Gastrocnemius medialis (tissue), 4 donors: ENCODE data around the gene BPIFB2. TPM values are rescaled to one million over a fixed set of nuclear protein-coding genes. Genes with fewer than 3 reads are reported as not detected.

Experiments
- ATAC-seq, 2 donors: fragments of 150-250 bp; one replicate each; pipeline ENCODE4 v1.9.1; 2016
- DNase-seq, 2 donors: peaks; one replicate each; pipeline ENCODE4 v3.0.0-alpha.2; 2019
- H3K27ac ChIP-seq, 4 donors: fragments of 200-600 bp; sonication (generic); 1 replicate in 1 of 4; 2 replicates in 3 of 4; pipeline ENCODE4 v1.5.1; 2016 to 2018; ENCODE audit warnings: mild to moderate bottlenecking in 2 of 4, moderate library complexity in 1 of 4
- H3K27me3 ChIP-seq, 3 donors: fragments of 200-600 bp; sonication (generic) in 2 of 3; 1 replicate in 1 of 3; 2 replicates in 2 of 3; pipeline versions ENCODE4 v1.5.1 to v1.6.0; 2016 to 2019; ENCODE audit warnings: mild to moderate bottlenecking in 1 of 3, moderate library complexity in 1 of 3
- H3K36me3 ChIP-seq, 2 donors: fragments of 200-600 bp; sonication (generic) in 1 of 2; one replicate each; pipeline ENCODE4 v1.5.1; 2017 to 2018
- H3K4me1 ChIP-seq, 2 donors: fragments of 200-600 bp; sonication (generic) in 1 of 2; one replicate each; pipeline ENCODE4 v1.5.1; 2016 to 2017; ENCODE audit warnings: mild to moderate bottlenecking in 2 of 2
- H3K4me3 ChIP-seq, 4 donors: fragments of 200-600 bp; sonication (generic) in 3 of 4; 1 replicate in 1 of 4; 2 replicates in 3 of 4; pipeline ENCODE4 v1.5.1; 2016 to 2019; ENCODE audit warnings: mild to moderate bottlenecking in 2 of 4
- H3K9me3 ChIP-seq, 3 donors: fragments of 200-600 bp; sonication (generic) in 2 of 3; 1 replicate in 1 of 3; 2 replicates in 2 of 3; pipeline ENCODE4 v1.5.1; 2016 to 2019
- POLR2A ChIP-seq, 2 donors: fragments of 450-650 bp; IDR thresholded peaks; one replicate each; pipeline ENCODE4 v1.6.1; 2017; ENCODE audit warnings: antibody characterized with exemption in 2 of 2, mild to moderate bottlenecking in 2 of 2, moderate library complexity in 2 of 2
- in situ Hi-C, 4 donors: fragments of 200-750 bp; cut with MboI; loops; one replicate each; pipeline versions ENCODE4 v1.15.0 to v1.8.0; 2017; ENCODE audit warnings: low sequenced_read_pairs in 4 of 4
- intact Hi-C: fragments of 100-400 bp; cut with DNase I; formaldehyde crosslinking; loops from one replicate; pipeline ENCODE4 v1.15.1; 2023; ENCODE audit warnings: low total_unique reads
- total RNA-seq, 4 donors: library from RNA; depleted of rRNA; stranded (reverse); fragments of >200 nt; gene quantifications; one replicate each; pipeline versions ENCODE4 v1.1.0 to v1.2.3, GENCODE V29; 2016
- TF ChIP-seq, protein P1 (sequence below), 5 experiments: fragments of 450-650 bp in 3 of 5; fragments of 200-600 bp in 2 of 5; sonication (generic) in 2 of 5; IDR thresholded peaks in 4 of 5; conservative IDR thresholded peaks in 1 of 5; 1 replicate in 4 of 5; 2 replicates in 1 of 5; pipeline ENCODE4 v1.5.1; 2016 to 2019; ENCODE audit warnings: antibody characterized with exemption in 5 of 5, mild to moderate bottlenecking in 3 of 5, moderate library complexity in 3 of 5

BPIFB2 gene
- total RNA-seq, 4 donors from 2014 or later, result not detected

DNA sequence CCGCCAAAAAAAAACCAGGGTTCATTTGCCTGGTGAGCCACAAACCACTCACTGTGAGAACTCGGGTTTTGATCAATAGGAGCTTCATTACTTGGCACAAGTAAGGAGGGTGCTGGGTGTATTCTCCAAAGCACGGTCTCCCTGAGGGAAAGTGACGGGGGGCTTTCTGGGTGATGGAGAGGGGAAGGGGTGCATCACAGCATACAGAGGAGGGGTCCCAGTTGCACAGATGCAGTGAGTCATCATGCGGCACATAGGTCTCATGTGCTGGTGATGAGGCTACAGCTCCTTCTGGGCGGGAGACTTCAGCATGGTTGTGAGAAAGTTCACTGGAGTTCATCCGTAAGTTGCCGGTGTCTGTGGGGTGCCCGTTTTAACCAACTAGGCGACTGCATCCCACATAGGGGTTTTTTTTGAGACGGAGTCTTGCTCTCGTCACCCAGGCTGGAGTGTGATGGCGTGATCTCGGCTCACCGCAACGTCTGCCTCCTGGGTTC, 39.5 kb upstream of the BPIFB2 start:
- peaks cover 0 to 5% (median 0%) of the 10 kb centered on the region in 3 donors for H3K27me3 ChIP-seq
- H3K27ac ChIP-seq, result no peak overlapping the region
- H3K4me3 ChIP-seq, result no peak overlapping the region
- no peaks in the 10 kb centered on the region for H3K36me3 ChIP-seq
- intact Hi-C loops (no loop called here), in situ Hi-C loops (no loop called here)
- H3K9me3 ChIP-seq, result no peaks in the 10 kb centered on the region
- DNase-seq, result no peak
- no peak for TF ChIP-seq POLR2A (IDR thresholded peaks at IDR 0.05)
- no peak for ATAC-seq
- no peaks in the 10 kb centered on the region for H3K4me1 ChIP-seq

DNA sequence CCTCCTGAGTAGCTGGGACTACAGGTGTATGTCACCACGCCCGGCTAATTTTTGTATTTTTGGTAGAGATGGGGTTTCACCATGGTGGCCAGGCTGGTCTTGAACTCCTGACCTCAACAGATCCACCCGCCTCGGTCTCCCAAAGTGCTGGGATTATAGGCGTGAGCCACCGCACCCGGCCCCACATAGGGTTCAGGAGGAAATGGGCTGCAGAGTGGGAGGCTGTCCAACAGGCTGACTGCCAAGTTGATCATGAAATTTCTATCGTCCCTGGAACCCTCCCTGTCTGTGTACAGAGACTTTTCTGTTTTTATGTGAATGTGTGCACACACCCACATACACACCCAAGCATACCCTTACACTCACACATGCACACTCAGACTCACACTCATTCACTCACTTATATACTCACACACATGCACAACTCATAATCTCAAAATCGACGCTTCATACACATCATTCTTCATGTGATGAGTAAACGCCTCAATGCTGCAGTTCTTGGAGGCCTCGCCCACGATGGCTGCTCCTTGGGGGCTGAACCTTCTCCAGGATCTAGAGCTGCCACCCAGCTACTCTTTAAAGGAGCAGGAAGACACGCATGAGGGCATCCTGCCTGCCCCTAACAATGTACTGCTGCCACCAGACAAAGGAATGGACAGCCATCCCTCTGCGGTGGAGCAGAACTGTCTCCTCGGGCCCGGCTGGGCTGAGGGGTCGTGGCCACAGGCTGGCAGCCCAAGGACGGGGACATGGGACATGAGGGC, 38.8 kb upstream of the BPIFB2 start:
- Histone ChIP-seq H3K4me1 (no peaks in the 10 kb centered on the region), H3K36me3 (no peaks in the 10 kb centered on the region), H3K4me3 (no peak overlapping the region), H3K9me3 (no peaks in the 10 kb centered on the region), H3K27me3 (peaks cover 0 to 5% (median 0%) of the 10 kb centered on the region in 3 donors), H3K27ac (no peak overlapping the region)
- ATAC-seq, result no peak
- intact Hi-C loops (no loop called here), in situ Hi-C loops (no loop called here)
- no peak for DNase-seq
- TF ChIP-seq POLR2A (IDR thresholded peaks at IDR 0.05), result no peak
- TF ChIP-seq, protein P1, sequence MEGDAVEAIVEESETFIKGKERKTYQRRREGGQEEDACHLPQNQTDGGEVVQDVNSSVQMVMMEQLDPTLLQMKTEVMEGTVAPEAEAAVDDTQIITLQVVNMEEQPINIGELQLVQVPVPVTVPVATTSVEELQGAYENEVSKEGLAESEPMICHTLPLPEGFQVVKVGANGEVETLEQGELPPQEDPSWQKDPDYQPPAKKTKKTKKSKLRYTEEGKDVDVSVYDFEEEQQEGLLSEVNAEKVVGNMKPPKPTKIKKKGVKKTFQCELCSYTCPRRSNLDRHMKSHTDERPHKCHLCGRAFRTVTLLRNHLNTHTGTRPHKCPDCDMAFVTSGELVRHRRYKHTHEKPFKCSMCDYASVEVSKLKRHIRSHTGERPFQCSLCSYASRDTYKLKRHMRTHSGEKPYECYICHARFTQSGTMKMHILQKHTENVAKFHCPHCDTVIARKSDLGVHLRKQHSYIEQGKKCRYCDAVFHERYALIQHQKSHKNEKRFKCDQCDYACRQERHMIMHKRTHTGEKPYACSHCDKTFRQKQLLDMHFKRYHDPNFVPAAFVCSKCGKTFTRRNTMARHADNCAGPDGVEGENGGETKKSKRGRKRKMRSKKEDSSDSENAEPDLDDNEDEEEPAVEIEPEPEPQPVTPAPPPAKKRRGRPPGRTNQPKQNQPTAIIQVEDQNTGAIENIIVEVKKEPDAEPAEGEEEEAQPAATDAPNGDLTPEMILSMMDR (IDR thresholded peaks at IDR 0.05 in 4 of 5, conservative IDR thresholded peaks at IDR 0.05 in 1 of 5), result no peak

DNA sequence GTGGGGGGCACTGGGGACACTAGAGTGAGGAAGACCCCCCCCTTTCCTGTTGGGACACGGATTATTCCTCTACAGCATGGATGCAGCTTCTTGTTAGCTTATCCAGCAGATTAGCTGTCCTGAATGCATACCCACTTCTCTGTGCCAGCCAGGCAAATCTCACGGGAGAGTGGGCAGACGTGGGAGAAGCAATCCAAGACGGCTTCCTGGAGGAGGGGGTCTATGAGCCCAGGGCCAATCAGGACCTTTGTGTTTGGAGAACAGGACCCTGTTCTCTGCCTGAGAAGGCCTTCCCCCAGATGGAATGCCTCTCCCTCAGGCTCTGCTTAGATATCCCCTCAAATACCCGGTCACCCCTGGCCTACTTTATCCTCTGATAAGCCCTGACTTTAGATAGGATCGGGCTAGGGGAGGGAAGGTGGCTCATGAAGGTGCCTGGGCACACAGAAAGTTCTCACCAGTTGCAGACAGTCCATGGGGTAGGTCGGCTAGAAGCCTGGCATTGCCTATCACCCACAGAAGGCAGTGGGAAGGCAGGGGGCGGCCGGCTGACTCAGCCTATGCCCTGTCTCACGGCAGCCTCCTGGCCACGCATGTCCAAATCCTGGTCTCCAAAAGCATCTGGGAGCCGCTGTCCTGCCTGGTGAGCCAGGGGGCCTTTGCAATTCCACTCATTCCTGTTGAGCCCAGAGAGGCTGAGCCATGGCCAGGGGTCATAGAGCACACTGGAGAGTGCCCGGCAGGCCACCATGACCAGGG, 38.0 kb upstream of the BPIFB2 start:
- peaks cover 0 to 5% (median 0%) of the 10 kb centered on the region in 3 donors for H3K27me3 ChIP-seq
- no peak overlapping the region for H3K4me3 ChIP-seq
- intact Hi-C loops (no loop called here), in situ Hi-C loops (no loop called here)
- DNase-seq (no peak), ATAC-seq (no peak)
- no peaks in the 10 kb centered on the region for H3K4me1 ChIP-seq
- H3K27ac ChIP-seq, result no peak overlapping the region
- no peaks in the 10 kb centered on the region for H3K9me3 ChIP-seq
- no peaks in the 10 kb centered on the region for H3K36me3 ChIP-seq
- TF ChIP-seq, protein P1 (IDR thresholded peaks at IDR 0.05 in 4 of 5, conservative IDR thresholded peaks at IDR 0.05 in 1 of 5), result no peak
- no peak for TF ChIP-seq POLR2A (IDR thresholded peaks at IDR 0.05)

DNA sequence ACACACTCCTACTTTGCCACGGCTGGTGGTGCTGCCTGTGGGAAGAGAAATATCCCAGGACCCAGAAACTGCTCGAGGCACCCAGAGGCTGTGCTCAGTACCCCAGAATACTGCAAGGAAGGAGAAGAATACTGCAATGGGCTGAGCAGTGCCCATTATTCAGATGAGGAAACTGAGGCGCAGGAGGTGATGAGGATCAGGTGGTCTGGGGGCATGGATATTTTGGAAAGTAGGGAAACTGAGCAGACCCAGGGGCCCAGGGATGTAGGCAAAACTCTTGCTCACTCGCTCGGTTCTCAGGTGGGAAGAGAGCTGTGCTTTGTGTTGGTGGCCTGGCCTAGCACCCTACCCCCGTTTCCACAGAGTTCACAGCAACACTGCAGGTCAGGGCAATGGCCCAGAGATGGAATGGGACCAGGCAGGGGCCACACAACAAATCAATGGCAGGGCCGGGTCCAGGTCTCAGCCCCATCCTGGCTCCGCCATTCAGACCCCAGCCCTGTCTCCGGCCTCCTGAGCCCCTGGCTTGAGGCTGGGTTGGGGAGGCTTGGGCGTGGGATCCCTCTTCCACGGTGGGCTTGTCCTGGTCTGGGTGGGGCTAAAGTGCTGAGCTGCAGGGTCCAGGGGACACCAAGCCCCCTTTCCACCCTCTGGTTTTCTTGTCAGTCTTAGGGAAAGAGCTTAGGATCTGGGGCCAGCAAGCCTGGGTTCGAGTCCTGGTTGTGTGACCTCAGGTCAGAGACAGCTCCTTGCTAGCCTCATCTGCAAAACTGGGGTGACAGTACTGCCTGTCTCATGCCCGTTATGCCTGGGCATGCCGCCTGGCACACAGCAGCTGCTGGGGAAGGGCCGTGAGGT, 37.2 kb upstream of the BPIFB2 start:
- in situ Hi-C loops, result no loop called here
- Histone ChIP-seq H3K36me3 (no peaks in the 10 kb centered on the region), H3K4me3 (no peak overlapping the region), H3K27me3 (peaks cover 0 to 2% (median 0%) of the 10 kb centered on the region in 3 donors), H3K4me1 (no peaks in the 10 kb centered on the region), H3K9me3 (no peaks in the 10 kb centered on the region), H3K27ac (no peak overlapping the region)
- ATAC-seq (no peak), DNase-seq (no peak)
- intact Hi-C loops, result no loop called here
- TF ChIP-seq POLR2A (IDR thresholded peaks at IDR 0.05), result no peak
- TF ChIP-seq, protein P1 (IDR thresholded peaks at IDR 0.05 in 4 of 5, conservative IDR thresholded peaks at IDR 0.05 in 1 of 5), result no peak
